Measurements from ENCODE around the gene HTR1D. TPM values are rescaled to one million over a fixed set of nuclear protein-coding genes. Genes with fewer than 3 reads are reported as not detected.

HTR1D gene
- total RNA-seq, 1 donor from 2014 or later = 3.4 TPM

- no peak for DNase-seq (ENCODE audit: extremely low read depth, low read depth, low spot score)
Measured at GRCh38 chr1:23156940-23157339, 60.4 kb downstream of the HTR1D start.

GRCh38 chr1:23152966-23153684 is 64.2 kb downstream of the HTR1D start:
- no peak for DNase-seq (ENCODE audit: extremely low read depth, low read depth, low spot score)

GRCh38 chr1:23150742-23151141 is 66.6 kb downstream of the HTR1D start:
- no peak for DNase-seq (ENCODE audit: extremely low read depth, low read depth, low spot score)

- DNase-seq (ENCODE audit: extremely low read depth, low read depth, low spot score) = no peak
Measured at GRCh38 chr1:23150125-23150524, 67.2 kb downstream of the HTR1D start.

- no peak for DNase-seq (ENCODE audit: extremely low read depth, low read depth, low spot score)
Measured at GRCh38 chr1:23149114-23149513, 68.2 kb downstream of the HTR1D start.

- DNase-seq (ENCODE audit: extremely low read depth, low read depth, low spot score) = no peak
Measured at GRCh38 chr1:23148084-23148483, 69.2 kb downstream of the HTR1D start.

Other genes with a start within 250 kb of the HTR1D start
- gene LACTBL1, start 244.6 kb downstream of the HTR1D start, total RNA-seq = not detected in 2 replicates
- gene TEX46, start 201.7 kb downstream of the HTR1D start, total RNA-seq = not detected in 2 replicates
- gene KDM1A, start 198.0 kb downstream of the HTR1D start, total RNA-seq = 83.1 and 87.9 TPM in 2 replicates
- 64.9 and 71.9 TPM in 2 replicates for gene LUZP1, start 48.6 kb downstream of the HTR1D start, total RNA-seq
- 79.4 and 99.3 TPM in 2 replicates for gene HNRNPR, start 126.8 kb upstream of the HTR1D start, total RNA-seq
- gene ZNF436, start 152.3 kb upstream of the HTR1D start, total RNA-seq = 22.9 and 25.6 TPM in 2 replicates
- gene TCEA3, start 207.2 kb upstream of the HTR1D start, total RNA-seq = 0.10 and 0.70 TPM in 2 replicates